Right lobe of liver (tissue), 6 donors: Measurements from ENCODE around the gene PDIK1L. TPM values are rescaled to one million over a fixed set of nuclear protein-coding genes. Genes with fewer than 3 reads are reported as not detected.

Source experiments
- ATAC-seq, 4 donors: fragments of 200-7000 bp; cut with Tn5 transposase; one replicate each; pipeline ENCODE4 v1.9.1; 2020; ENCODE audit warnings: mild to moderate bottlenecking in 4 of 4, moderate library complexity in 4 of 4
- DNase-seq, 3 donors: peaks; one replicate each; pipeline ENCODE4 v3.0.0-alpha.2; 2020
- H3K27ac ChIP-seq, 3 donors: fragments of 200-600 bp; one replicate each; pipeline ENCODE4 v1.8.0; 2022
- H3K27me3 ChIP-seq, 2 donors: fragments of 200-600 bp; one replicate each; pipeline ENCODE4 v1.8.0; 2022
- H3K36me3 ChIP-seq, 4 donors: fragments of 200-600 bp; sonication (generic) in 1 of 4; one replicate each; pipeline versions ENCODE4 v1.5.1 to v1.8.0; 2017 to 2022; ENCODE audit warnings: control low read depth in 1 of 4
- H3K4me1 ChIP-seq, 4 donors: fragments of 200-600 bp; sonication (generic) in 1 of 4; one replicate each; pipeline versions ENCODE4 v1.5.1 to v1.8.0; 2017 to 2022; ENCODE audit warnings: control low read depth in 1 of 4
- H3K4me3 ChIP-seq, 3 donors: fragments of 200-600 bp; one replicate each; pipeline ENCODE4 v1.8.0; 2022
- H3K9me3 ChIP-seq, 4 donors: fragments of 200-600 bp; sonication (generic) in 1 of 4; one replicate each; pipeline versions ENCODE4 v1.5.1 to v1.8.0; 2017 to 2022; ENCODE audit warnings: control low read depth in 1 of 4
- CTCF ChIP-seq, 4 donors: fragments of 200-600 bp in 3 of 4; fragments of 450-650 bp in 1 of 4; IDR thresholded peaks; one replicate each; pipeline versions ENCODE4 v1.5.1 to v1.8.0; 2016 to 2022; ENCODE audit warnings: antibody characterized with exemption in 4 of 4, mild to moderate bottlenecking in 2 of 4
- POLR2A ChIP-seq: fragments of 450-650 bp; IDR thresholded peaks from one replicate; pipeline ENCODE4 v1.6.1; 2017; ENCODE audit warnings: antibody characterized with exemption, mild to moderate bottlenecking
- WGBS: methylation state at CpG from one replicate; pipeline ENCODE4 v1.1.6; 2018; ENCODE audit warnings: low coverage, low lambda C conversion rate; ENCODE audit not compliant: insufficient coverage; ENCODE audit errors: missing lambda C conversion rate; 5-methylcytosine and 5-hydroxymethylcytosine counted together
- intact Hi-C, 2 donors: fragments of 100-400 bp; cut with DNase I; formaldehyde crosslinking; loops; one replicate each; pipeline versions ENCODE4 v1.11.2 to v1.14.1; 2022
- total RNA-seq, 6 experiments: library from RNA; depleted of rRNA in 2 of 6; stranded (reverse); fragments of >200 nt in 2 of 6; fragmentation: NEBNext Ultra II Directional in 3 of 6; extraction: Animal tissue kit (Norgen Biotek cat#: 25700) in 3 of 6; gene quantifications; one replicate each; pipeline versions ENCODE4 v1.1.0 to v1.2.4, GENCODE V29; 2016 to 2023
- donor health status: DM: no; HTN: yes; CAD: no.
- donor health status: DM: no; HTN: no; CAD: no.
- donor health status: DM: no; HTN: no; CAD: no.
- donor health status: DM: no; HTN: yes; CAD: no.
- donor health status: DM: no; HTN: yes; CAD: no.

Gene PDIK1L
- total RNA-seq, 6 experiments from 2014 or later, result 3.8 to 7.5 (median 5.1) TPM

DNA sequence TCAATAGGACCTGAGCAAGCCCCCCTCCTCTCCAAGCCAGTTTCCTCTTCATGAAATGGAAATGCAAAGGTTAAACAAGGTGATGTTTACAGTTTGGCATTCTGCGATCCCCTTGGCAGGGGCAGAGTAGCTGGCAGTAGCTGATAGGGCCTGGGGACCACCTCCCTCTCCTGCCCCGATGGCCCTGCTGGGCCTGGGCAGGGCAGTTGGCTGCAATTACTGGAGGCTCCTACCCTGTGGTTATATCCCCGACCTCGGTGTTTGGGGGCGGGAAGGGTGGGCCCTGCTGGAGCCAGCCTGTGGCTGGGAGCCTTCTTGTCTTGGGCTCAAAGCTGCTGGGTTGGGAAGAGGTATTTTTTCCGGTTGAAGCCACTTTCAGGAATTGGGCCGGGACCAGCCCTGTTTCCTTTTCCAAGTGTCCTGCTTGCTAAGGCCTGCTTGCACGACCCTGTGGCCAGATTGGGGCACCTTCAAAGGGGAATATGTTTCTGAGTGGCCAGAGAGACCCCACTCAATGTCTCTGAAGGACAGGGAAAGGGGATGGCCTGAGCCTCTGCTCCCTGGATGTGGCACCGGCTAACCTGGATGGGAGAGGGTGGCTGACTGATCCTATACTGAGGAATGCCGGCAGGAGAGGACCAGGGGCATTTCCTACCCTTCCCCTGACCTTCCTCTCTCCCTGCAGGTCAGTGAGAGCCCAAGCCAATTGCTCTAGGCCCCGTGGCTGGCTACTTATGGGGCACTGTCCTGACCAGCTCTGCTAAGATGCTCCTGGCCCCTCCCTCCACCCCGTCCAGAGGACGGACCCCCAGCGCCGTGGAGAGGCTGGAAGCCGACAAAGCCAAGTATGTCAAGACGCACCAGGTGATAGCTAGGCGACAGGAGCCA lies 49.1 kb downstream of the PDIK1L start:
- Histone ChIP-seq H3K4me1 (peaks cover 0 to 11% (median 0%) of the 10 kb centered on the region in 4 donors), H3K27me3 (no peaks in the 10 kb centered on the region), H3K36me3 (no peaks in the 10 kb centered on the region), H3K4me3 (peak overlapping the region; percentile 30 to 50 (median 35)), H3K27ac (peak overlapping the region in 1 of 3 donors; percentile 13), H3K9me3 (no peaks in the 10 kb centered on the region)
- WGBS, result 54% methylated on average over 8 of the region's 18 CpGs
- DNase-seq (peak in 1 of 3 donors; percentile 45), ATAC-seq (peak in 2 of 4 donors; percentile 3 to 4)
- intact Hi-C loops, result no loop called here
- TF ChIP-seq CTCF (IDR thresholded peaks at IDR 0.05), result no peak
- no peak for TF ChIP-seq POLR2A

DNA sequence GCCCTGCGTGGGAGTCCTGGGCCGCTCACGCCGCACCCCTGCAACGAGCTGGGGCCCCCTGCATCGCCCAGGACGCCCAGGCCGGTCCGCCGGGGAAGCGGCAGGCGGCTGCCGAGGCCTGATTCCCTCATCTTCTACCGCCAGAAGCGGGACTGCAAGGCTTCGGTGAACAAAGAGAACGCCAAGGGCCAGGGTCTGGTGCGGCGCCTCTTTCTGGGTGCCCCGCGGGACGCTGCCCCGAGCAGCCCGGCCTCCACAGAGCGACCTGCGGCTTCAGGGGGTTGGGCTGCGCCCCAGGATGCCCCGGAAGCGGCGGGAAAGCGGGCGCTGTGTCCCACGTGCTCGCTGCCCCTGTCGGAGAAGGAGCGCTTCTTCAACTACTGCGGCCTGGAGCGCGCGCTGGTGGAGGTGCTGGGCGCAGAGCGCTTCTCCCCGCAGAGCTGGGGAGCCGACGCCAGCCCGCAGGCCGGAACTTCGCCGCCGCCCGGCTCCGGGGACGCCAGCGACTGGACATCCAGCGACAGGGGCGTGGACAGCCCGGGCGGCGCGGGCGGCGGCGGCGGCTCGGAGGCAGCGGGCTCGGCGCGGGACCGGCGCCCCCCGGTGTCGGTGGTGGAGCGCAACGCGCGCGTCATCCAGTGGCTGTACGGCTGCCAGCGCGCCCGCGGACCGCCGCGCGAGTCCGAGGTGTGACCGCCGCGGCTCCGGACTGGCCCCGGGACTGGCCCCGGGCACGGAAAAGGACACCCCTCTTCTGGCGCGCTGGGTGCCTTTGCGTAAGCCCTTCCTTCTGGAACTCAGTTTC lies 50.0 kb downstream of the PDIK1L start:
- Histone ChIP-seq H3K27ac (no peak overlapping the region), H3K4me1 (peaks cover 0 to 11% (median 0%) of the 10 kb centered on the region in 4 donors), H3K36me3 (no peaks in the 10 kb centered on the region), H3K4me3 (peak overlapping the region; percentile 30 to 50 (median 35)), H3K9me3 (no peaks in the 10 kb centered on the region), H3K27me3 (no peaks in the 10 kb centered on the region)
- DNase-seq (peak in 2 of 3 donors; percentile 64 to 68), ATAC-seq (peak; percentile 61 to 68 (median 68))
- intact Hi-C loops, result no loop called here
- WGBS, result 0% methylated on average over 3 of the region's 98 CpGs
- TF ChIP-seq CTCF (IDR thresholded peaks at IDR 0.05), result peak; percentile 14 to 38 (median 22)
- no peak for TF ChIP-seq POLR2A

DNA sequence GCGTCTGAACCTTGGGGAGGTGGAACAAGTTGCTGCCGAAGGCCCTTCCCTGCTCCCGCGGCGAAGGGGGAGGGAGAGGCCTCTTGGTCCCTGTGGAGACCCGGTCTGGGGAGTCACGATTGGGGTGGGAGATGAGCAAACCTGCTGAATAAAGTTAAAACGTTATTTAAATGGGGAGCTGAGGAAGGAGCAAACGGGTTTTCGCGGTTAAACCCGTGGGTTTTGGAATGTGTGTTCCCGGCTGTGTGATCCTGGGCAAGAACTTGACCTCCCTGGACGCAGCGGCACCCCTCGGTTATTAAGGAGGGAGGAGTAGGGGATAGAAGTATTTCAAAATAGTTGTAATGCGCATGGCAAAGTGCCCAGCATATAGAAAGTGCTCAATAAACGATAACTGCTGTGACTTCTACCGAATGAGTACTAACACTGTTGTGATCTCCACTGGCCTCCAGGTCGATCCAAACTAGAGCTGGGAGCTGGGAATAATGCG lies 50.6 kb downstream of the PDIK1L start:
- WGBS, result 20% methylated on average over 19 of the region's 21 CpGs
- Histone ChIP-seq H3K27me3 (no peaks in the 10 kb centered on the region), H3K36me3 (no peaks in the 10 kb centered on the region), H3K4me1 (peaks cover 0 to 11% (median 0%) of the 10 kb centered on the region in 4 donors), H3K27ac (no peak overlapping the region), H3K9me3 (no peaks in the 10 kb centered on the region), H3K4me3 (peak overlapping the region; percentile 30 to 50 (median 35))
- TF ChIP-seq POLR2A (no peak), CTCF (IDR thresholded peaks at IDR 0.05) (no peak)
- intact Hi-C loops, result no loop called here
- DNase-seq (no peak), ATAC-seq (no peak)

DNA sequence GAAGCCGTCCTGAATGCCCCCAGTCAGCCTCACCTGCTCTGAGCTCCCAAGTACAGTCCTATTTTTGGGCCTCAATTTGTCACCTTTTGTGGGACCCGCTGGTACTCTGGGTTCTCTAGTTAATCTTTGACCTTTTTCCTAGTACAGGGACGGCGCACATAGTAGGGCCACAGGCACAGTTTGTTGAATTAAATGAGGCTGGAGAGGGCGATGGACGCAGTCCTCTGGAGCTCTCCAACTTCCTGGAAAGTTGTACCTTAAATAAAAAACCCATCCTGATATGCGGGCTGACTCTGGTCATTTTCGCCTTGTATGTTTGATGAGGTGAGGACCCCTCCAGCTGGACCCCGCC lies 52.0 kb downstream of the PDIK1L start:
- TF ChIP-seq CTCF (IDR thresholded peaks at IDR 0.05) (no peak), POLR2A (no peak)
- H3K27ac ChIP-seq, result no peak overlapping the region
- intact Hi-C loops, result no loop called here
- H3K4me3 ChIP-seq, result peak overlapping the region in 2 of 3 donors; percentile 7 to 26
- DNase-seq (peak in 1 of 3 donors; percentile 12), ATAC-seq (no peak)
- peaks cover 0 to 11% (median 0%) of the 10 kb centered on the region in 4 donors for H3K4me1 ChIP-seq
- 62% methylated on average over 6 of the region's 9 CpGs for WGBS
- H3K27me3 ChIP-seq, result no peaks in the 10 kb centered on the region
- no peaks in the 10 kb centered on the region for H3K9me3 ChIP-seq
- no peaks in the 10 kb centered on the region for H3K36me3 ChIP-seq
